ENCODE results near the gene PTRHD1.

Gene PTRHD1

DNA sequence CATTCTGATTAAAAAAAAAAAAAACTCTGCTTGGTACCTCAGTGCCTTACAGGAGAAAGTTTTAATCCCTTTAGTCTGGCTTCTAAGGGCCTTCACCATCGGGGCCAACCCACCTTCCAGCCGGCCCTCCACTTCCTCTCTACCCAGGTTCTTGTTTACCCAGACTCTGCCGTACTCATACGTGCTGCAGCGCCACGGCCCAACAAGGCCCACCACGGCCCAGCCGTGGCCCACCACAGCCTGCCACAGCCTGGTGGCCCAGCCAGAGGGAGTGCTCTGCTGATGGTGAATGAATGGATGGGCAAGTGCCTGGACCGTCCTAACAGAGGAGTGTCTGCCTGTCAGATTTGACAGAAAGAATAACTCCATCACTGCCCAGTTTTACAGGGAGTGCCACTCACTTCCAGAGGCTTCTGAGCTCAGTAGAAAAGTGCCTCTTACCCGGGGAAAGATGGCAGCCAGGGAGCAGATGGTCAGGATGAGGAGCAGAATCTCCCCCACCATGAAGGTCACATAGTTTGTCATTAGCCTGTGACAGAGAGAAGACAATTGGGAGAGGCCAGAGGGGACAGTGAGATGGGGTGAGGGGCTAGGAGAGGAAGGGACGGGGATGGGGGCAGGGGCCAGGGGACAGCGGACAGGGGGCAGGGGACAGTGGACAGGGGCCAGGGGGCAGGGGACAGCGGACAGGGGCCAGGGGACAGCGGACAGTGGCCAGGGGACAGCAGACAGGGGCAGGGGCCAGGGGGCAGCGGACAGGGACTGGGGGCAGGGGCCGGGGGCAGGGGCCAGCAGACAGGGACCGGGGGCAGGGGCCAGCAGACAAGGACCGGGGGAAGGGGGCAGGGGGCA, 38.3 kb upstream of the PTRHD1 start:
- no peak overlapping the region for H3K27ac ChIP-seq (ENCODE audit: low read depth, low read length)
- WGBS (ENCODE audit: extremely low coverage, insufficient coverage, low lambda C conversion rate) = no CpG with 5 or more reads among the region's 18 CpGs
- H3K4me2 ChIP-seq (ENCODE audit: low read length) = no peak overlapping the region
- no peak overlapping the region for H3K18ac ChIP-seq (ENCODE audit: low read length)
- H2AK5ac ChIP-seq (ENCODE audit: low read length) = no peak overlapping the region
- H2BK5ac ChIP-seq (ENCODE audit: low read length) = no peak overlapping the region
- H3K23ac ChIP-seq (ENCODE audit: low read length) = no peak overlapping the region
- no peaks in the 10 kb centered on the region for H3K36me3 ChIP-seq (ENCODE audit: control insufficient read depth, insufficient read depth, low read length)
- no peak overlapping the region for H4K8ac ChIP-seq (ENCODE audit: low read depth, low read length)
- H3K79me2 ChIP-seq (ENCODE audit: control insufficient read depth, insufficient read depth, low read length) = no peaks in the 10 kb centered on the region
- no peak overlapping the region for H3K4me3 ChIP-seq (ENCODE audit: low read length)
- H3K4me1 ChIP-seq (ENCODE audit: control insufficient read depth, low read depth, low read length) = no peaks in the 10 kb centered on the region
- no peaks in the 10 kb centered on the region for H3K79me1 ChIP-seq (ENCODE audit: low read length)
- H2BK15ac ChIP-seq (replicated peaks; ENCODE audit: low read depth) = no peak overlapping the region
- no peak overlapping the region for H3K9ac ChIP-seq (ENCODE audit: low read length)
- no peak for DNase-seq
- H3K4ac ChIP-seq (ENCODE audit: low read depth, low read length) = no peak overlapping the region
- no peak overlapping the region for H2BK120ac ChIP-seq (ENCODE audit: low read depth, low read length)
- H3K56ac ChIP-seq (ENCODE audit: low read length) = no peak overlapping the region
- no peak overlapping the region for H4K5ac ChIP-seq (ENCODE audit: low read length)
- no peaks in the 10 kb centered on the region for H3K27me3 ChIP-seq (ENCODE audit: insufficient read depth, low read length, poor library complexity)

DNA sequence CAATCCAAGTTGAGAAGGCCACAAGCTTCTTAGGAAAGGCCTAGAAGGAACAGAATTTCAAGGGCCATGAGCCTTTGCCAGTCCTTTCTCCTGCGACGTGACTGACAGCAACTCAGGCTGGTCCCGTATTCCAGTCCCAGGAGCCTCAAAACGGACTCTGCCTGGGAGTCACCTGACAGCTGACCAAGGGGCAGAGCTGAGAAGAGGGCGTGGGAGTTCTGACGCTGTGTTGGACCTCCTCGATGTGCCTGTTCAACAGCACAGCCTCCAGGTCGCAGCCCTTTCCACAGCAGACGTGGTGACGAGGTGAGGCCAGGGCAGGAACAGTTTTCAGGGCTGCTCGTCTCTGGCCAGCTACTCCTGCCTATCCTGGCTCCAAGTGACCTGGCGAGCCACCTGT, 37.6 kb upstream of the PTRHD1 start:
- Histone ChIP-seq H3K9ac (ENCODE audit: low read length) (no peak overlapping the region), H2BK5ac (ENCODE audit: low read length) (no peak overlapping the region), H3K23ac (ENCODE audit: low read length) (no peak overlapping the region), H3K27me3 (ENCODE audit: insufficient read depth, low read length, poor library complexity) (no peaks in the 10 kb centered on the region), H3K36me3 (ENCODE audit: control insufficient read depth, insufficient read depth, low read length) (no peaks in the 10 kb centered on the region), H3K79me1 (ENCODE audit: low read length) (no peaks in the 10 kb centered on the region), H3K4me2 (ENCODE audit: low read length) (no peak overlapping the region), H4K5ac (ENCODE audit: low read length) (no peak overlapping the region), H3K4ac (ENCODE audit: low read depth, low read length) (no peak overlapping the region), H3K79me2 (ENCODE audit: control insufficient read depth, insufficient read depth, low read length) (no peaks in the 10 kb centered on the region), H2BK120ac (ENCODE audit: low read depth, low read length) (no peak overlapping the region), H3K56ac (ENCODE audit: low read length) (no peak overlapping the region), H3K18ac (ENCODE audit: low read length) (no peak overlapping the region), H3K4me3 (ENCODE audit: low read length) (no peak overlapping the region), H2BK15ac (replicated peaks; ENCODE audit: low read depth) (no peak overlapping the region), H2AK5ac (ENCODE audit: low read length) (no peak overlapping the region), H3K27ac (ENCODE audit: low read depth, low read length) (no peak overlapping the region), H4K8ac (ENCODE audit: low read depth, low read length) (no peak overlapping the region), H3K4me1 (ENCODE audit: control insufficient read depth, low read depth, low read length) (no peaks in the 10 kb centered on the region)
- WGBS (ENCODE audit: extremely low coverage, insufficient coverage, low lambda C conversion rate) = no CpG with 5 or more reads among the region's 12 CpGs
- DNase-seq = no peak

DNA sequence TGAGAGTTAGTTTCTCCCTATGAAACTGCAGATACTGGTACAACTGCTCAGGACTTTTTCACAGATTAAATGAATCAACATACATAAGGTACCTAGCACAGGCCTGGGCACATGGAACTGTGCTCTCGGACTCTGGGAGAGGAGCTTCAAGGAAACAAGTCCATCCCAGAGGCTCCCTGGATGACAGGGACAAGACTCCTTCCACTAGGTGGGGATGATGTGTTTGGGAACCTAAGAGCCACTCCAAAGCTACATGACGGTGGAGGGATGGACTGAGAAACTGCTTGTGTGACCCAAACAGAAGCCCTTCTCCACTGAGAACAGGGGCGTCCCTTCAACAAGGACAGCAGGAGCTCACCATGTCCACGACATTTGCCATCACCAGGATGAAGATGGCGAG, 37.2 kb upstream of the PTRHD1 start:
- H3K27me3 ChIP-seq (ENCODE audit: insufficient read depth, low read length, poor library complexity) = no peaks in the 10 kb centered on the region
- no peak overlapping the region for H3K4ac ChIP-seq (ENCODE audit: low read depth, low read length)
- no peak overlapping the region for H3K18ac ChIP-seq (ENCODE audit: low read length)
- no peak overlapping the region for H2BK15ac ChIP-seq (replicated peaks; ENCODE audit: low read depth)
- H4K8ac ChIP-seq (ENCODE audit: low read depth, low read length) = no peak overlapping the region
- no peak overlapping the region for H3K23ac ChIP-seq (ENCODE audit: low read length)
- H3K4me1 ChIP-seq (ENCODE audit: control insufficient read depth, low read depth, low read length) = no peaks in the 10 kb centered on the region
- H2BK5ac ChIP-seq (ENCODE audit: low read length) = no peak overlapping the region
- no peaks in the 10 kb centered on the region for H3K36me3 ChIP-seq (ENCODE audit: control insufficient read depth, insufficient read depth, low read length)
- H3K79me1 ChIP-seq (ENCODE audit: low read length) = no peaks in the 10 kb centered on the region
- no peak overlapping the region for H4K5ac ChIP-seq (ENCODE audit: low read length)
- H2AK5ac ChIP-seq (ENCODE audit: low read length) = no peak overlapping the region
- no peak overlapping the region for H3K9ac ChIP-seq (ENCODE audit: low read length)
- no CpG with 5 or more reads among the region's 5 CpGs for WGBS (ENCODE audit: extremely low coverage, insufficient coverage, low lambda C conversion rate)
- H3K4me3 ChIP-seq (ENCODE audit: low read length) = no peak overlapping the region
- H3K4me2 ChIP-seq (ENCODE audit: low read length) = no peak overlapping the region
- no peak overlapping the region for H2BK120ac ChIP-seq (ENCODE audit: low read depth, low read length)
- no peak overlapping the region for H3K27ac ChIP-seq (ENCODE audit: low read depth, low read length)
- peak; percentile 75 for DNase-seq
- no peaks in the 10 kb centered on the region for H3K79me2 ChIP-seq (ENCODE audit: control insufficient read depth, insufficient read depth, low read length)
- H3K56ac ChIP-seq (ENCODE audit: low read length) = no peak overlapping the region

DNA sequence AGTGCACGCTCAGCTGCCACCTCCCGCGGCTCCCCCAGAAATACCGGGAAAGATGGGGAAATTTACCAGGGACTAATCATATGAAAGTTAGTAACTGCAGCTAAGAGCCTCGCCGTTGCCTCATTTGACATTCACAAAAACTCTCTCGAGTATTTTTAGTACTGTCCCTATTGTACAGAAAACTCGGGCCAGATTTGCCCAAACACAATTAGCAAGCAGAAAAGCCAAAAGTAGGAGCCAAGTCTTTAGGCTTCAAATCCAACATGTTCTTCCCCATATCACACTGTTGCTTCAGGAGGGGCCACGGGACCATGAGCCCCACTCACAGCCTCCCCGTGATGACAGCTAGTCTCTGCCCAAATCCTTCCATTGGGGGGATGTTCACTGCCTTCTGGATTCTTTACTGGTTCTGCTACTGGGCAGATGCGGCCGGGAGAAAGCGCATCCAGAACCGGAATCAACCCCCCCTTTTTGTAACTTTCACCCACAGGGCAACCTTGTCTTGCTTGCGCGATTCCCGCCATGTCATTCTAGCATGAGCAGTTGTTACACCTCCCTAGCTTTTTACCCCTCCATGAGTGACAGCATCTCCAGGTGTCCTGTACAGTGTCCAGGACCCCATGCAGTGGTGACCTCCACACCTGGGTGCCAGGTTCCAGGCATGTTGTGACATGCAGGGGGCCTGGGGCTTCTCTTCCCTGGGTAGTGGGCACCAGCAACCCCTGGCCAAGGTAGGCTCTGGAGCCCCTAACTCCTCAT, 35.2 kb upstream of the PTRHD1 start:
- Histone ChIP-seq H3K4me2 (ENCODE audit: low read length) (no peak overlapping the region), H3K79me1 (ENCODE audit: low read length) (no peaks in the 10 kb centered on the region), H3K23ac (ENCODE audit: low read length) (no peak overlapping the region), H2BK15ac (replicated peaks; ENCODE audit: low read depth) (no peak overlapping the region), H3K9ac (ENCODE audit: low read length) (no peak overlapping the region), H3K4ac (ENCODE audit: low read depth, low read length) (no peak overlapping the region), H3K18ac (ENCODE audit: low read length) (no peak overlapping the region), H3K4me1 (ENCODE audit: control insufficient read depth, low read depth, low read length) (no peaks in the 10 kb centered on the region), H2BK5ac (ENCODE audit: low read length) (no peak overlapping the region), H3K27me3 (ENCODE audit: insufficient read depth, low read length, poor library complexity) (no peaks in the 10 kb centered on the region), H3K36me3 (ENCODE audit: control insufficient read depth, insufficient read depth, low read length) (peaks cover 4% of the 10 kb centered on the region), H2AK5ac (ENCODE audit: low read length) (no peak overlapping the region), H3K79me2 (ENCODE audit: control insufficient read depth, insufficient read depth, low read length) (no peaks in the 10 kb centered on the region), H2BK120ac (ENCODE audit: low read depth, low read length) (no peak overlapping the region), H3K4me3 (ENCODE audit: low read length) (no peak overlapping the region), H3K27ac (ENCODE audit: low read depth, low read length) (no peak overlapping the region), H3K56ac (ENCODE audit: low read length) (no peak overlapping the region), H4K5ac (ENCODE audit: low read length) (no peak overlapping the region), H4K8ac (ENCODE audit: low read depth, low read length) (no peak overlapping the region)
- no CpG with 5 or more reads among the region's 17 CpGs for WGBS (ENCODE audit: extremely low coverage, insufficient coverage, low lambda C conversion rate)
- no peak for DNase-seq

DNA sequence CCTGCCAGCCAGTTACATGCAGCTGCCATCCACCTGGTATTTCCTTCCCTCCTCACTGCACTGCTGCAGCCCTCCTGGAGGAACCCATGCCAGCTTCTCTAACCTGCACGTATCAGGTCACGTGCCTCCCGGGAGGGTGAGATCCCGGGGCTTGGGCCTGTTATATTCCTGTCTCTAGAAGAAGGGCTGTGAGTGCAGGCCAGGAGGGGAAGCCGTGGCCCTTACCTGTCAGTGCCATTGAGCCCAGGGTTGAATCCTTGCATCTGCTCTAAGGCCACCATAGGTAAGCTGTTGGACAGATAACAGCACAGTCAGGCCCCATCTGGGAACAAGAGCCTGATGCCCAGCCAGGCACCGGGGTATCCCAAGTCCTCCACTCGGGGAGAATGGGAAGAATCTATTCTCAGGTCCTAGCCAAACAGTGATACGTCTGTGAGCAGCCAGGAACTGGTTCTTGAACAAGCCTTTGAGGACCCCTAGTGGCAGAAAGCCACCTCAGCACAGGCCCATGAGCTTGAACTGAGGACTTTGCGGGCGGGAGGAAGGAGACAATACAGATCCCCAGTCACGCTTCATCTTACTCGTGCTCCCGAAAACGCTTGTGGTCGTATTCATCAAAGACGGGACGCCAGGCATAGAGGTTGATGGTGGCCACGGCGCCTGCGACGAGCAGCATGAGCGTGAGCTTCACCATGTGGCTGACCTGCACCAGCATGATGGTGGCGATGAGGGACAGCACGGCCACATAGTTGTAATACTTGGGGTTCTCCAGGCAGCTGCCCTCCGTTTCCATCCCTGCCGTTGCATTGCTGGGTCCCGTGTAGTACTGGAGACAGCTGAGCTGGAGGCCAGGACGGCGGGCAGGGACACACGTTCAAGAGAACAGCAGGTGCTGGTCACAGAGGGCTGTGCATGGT, 34.4 kb upstream of the PTRHD1 start:
- Histone ChIP-seq H3K4me3 (ENCODE audit: low read length) (no peak overlapping the region), H2BK5ac (ENCODE audit: low read length) (no peak overlapping the region)
- no CpG with 5 or more reads among the region's 30 CpGs for WGBS (ENCODE audit: extremely low coverage, insufficient coverage, low lambda C conversion rate)

More for the DNA sequence above, 34.4 kb upstream of the PTRHD1 start:
- Histone ChIP-seq H3K4me2 (ENCODE audit: low read length) (no peak overlapping the region), H3K27ac (ENCODE audit: low read depth, low read length) (no peak overlapping the region), H3K4ac (ENCODE audit: low read depth, low read length) (no peak overlapping the region), H4K5ac (ENCODE audit: low read length) (no peak overlapping the region), H2BK120ac (ENCODE audit: low read depth, low read length) (no peak overlapping the region), H3K56ac (ENCODE audit: low read length) (peak overlapping the region; percentile 44), H3K18ac (ENCODE audit: low read length) (no peak overlapping the region), H2AK5ac (ENCODE audit: low read length) (no peak overlapping the region), H3K23ac (ENCODE audit: low read length) (no peak overlapping the region), H3K4me1 (ENCODE audit: control insufficient read depth, low read depth, low read length) (no peaks in the 10 kb centered on the region), H3K79me2 (ENCODE audit: control insufficient read depth, insufficient read depth, low read length) (no peaks in the 10 kb centered on the region), H3K36me3 (ENCODE audit: control insufficient read depth, insufficient read depth, low read length) (peaks cover 4% of the 10 kb centered on the region), H2BK15ac (replicated peaks; ENCODE audit: low read depth) (no peak overlapping the region), H4K8ac (ENCODE audit: low read depth, low read length) (no peak overlapping the region), H3K27me3 (ENCODE audit: insufficient read depth, low read length, poor library complexity) (no peaks in the 10 kb centered on the region), H3K9ac (ENCODE audit: low read length) (no peak overlapping the region), H3K79me1 (ENCODE audit: low read length) (no peaks in the 10 kb centered on the region)
- peak; percentile 94 for DNase-seq
